ENCODE data around the gene HADHB.
"Not testable (repeated sequence)": the region's sequence is repeated elsewhere in the genome, so short reads cannot be mapped to it uniquely, and the experiment has no call there.

The HADHB gene

GRCh38 chr2:26318950-26319349 is 74.2 kb downstream of the HADHB start:
- DNase-seq (ENCODE audit: low spot score) = no peak
- no peak for TF ChIP-seq CTCF (IDR thresholded peaks at IDR 0.05; ENCODE audit: extremely low read depth, missing control alignments)

- not testable (repeated sequence) for DNase-seq (ENCODE audit: low spot score)
Observed at GRCh38 chr2:26324479-26324878, 79.7 kb downstream of the HADHB start.

GRCh38 chr2:26324903-26325302 is 80.2 kb downstream of the HADHB start:
- no peak for DNase-seq (ENCODE audit: low spot score)

GRCh38 chr2:26325851-26326250 is 81.1 kb downstream of the HADHB start:
- DNase-seq (ENCODE audit: low spot score) = no peak
- TF ChIP-seq CTCF (IDR thresholded peaks at IDR 0.05; ENCODE audit: extremely low read depth, missing control alignments) = no peak

More at GRCh38 chr2:26324903-26325302, 80.2 kb downstream of the HADHB start:
- TF ChIP-seq CTCF (IDR thresholded peaks at IDR 0.05; ENCODE audit: extremely low read depth, missing control alignments) = no peak

GRCh38 chr2:26326514-26326913 is 81.8 kb downstream of the HADHB start:
- no peak for DNase-seq (ENCODE audit: low spot score)
- TF ChIP-seq CTCF (IDR thresholded peaks at IDR 0.05; ENCODE audit: extremely low read depth, missing control alignments) = no peak

GRCh38 chr2:26327291-26328272 is 82.8 kb downstream of the HADHB start:
- no peak for TF ChIP-seq CTCF (IDR thresholded peaks at IDR 0.05; ENCODE audit: extremely low read depth, missing control alignments)
- no peak for DNase-seq (ENCODE audit: low spot score)

GRCh38 chr2:26329083-26329482 is 84.3 kb downstream of the HADHB start:
- DNase-seq (ENCODE audit: low spot score) = not testable (repeated sequence)

GRCh38 chr2:26330114-26330549 is 85.4 kb downstream of the HADHB start:
- DNase-seq (ENCODE audit: low spot score) = peak; percentile 78
- peak; percentile 97 for TF ChIP-seq CTCF (IDR thresholded peaks at IDR 0.05; ENCODE audit: extremely low read depth, missing control alignments)

Measured in GM20000 (cell line).